NCI-H2227 (cell line): ENCODE measurements around the gene DSG3.
A peak's percentile ranks its signal among the peaks of the same experiment; 100 is the strongest.
"Not testable (repeated sequence)": the region's sequence is repeated elsewhere in the genome, so short reads cannot be mapped to it uniquely, and the experiment has no call there.

ENCODE experiments used
- DNase-seq: peaks from one replicate; lab custom pipeline; 2025; ENCODE audit not compliant: unreplicated experiment; lab: John Stamatoyannopoulos, UW

DSG3 gene

GRCh38 chr18:31491586-31491985, 44.0 kb downstream of the DSG3 start:
- DNase-seq: no peak

- DNase-seq: no peak
Observed at GRCh38 chr18:31492671-31493070, 45.1 kb downstream of the DSG3 start.

GRCh38 chr18:31493171-31493570, 45.6 kb downstream of the DSG3 start:
- DNase-seq: no peak

- no peak for DNase-seq
Observed at GRCh38 chr18:31493941-31494340, 46.4 kb downstream of the DSG3 start.

- DNase-seq: not testable (repeated sequence)
Observed at GRCh38 chr18:31494705-31495244, 47.2 kb downstream of the DSG3 start.

GRCh38 chr18:31497404-31497835, 49.9 kb downstream of the DSG3 start:
- DNase-seq: no peak

GRCh38 chr18:31497836-31498573, 50.5 kb downstream of the DSG3 start, which contains the start of gene DSG2:
TSS of gene DSG2 (plus strand) at chr18:31498177. CDS start at chr18:31498252, 75 bp downstream.
- peak; percentile 47 for DNase-seq

GRCh38 chr18:31498574-31499524, 51.3 kb downstream of the DSG3 start:
- DNase-seq: peak; percentile 37

- DNase-seq: no peak
Observed at GRCh38 chr18:31500051-31500688, 52.6 kb downstream of the DSG3 start.

- DNase-seq: no peak
Observed at GRCh38 chr18:31503011-31503410, 55.5 kb downstream of the DSG3 start.

- no peak for DNase-seq
Observed at GRCh38 chr18:31504455-31505147, 57.1 kb downstream of the DSG3 start.

GRCh38 chr18:31505156-31505555, 57.6 kb downstream of the DSG3 start:
- no peak for DNase-seq

- DNase-seq: no peak
Observed at GRCh38 chr18:31506024-31506742, 58.6 kb downstream of the DSG3 start.

GRCh38 chr18:31507124-31507523, 59.6 kb downstream of the DSG3 start:
- DNase-seq: not testable (repeated sequence)

- DNase-seq: no peak
Observed at GRCh38 chr18:31508781-31509180, 61.2 kb downstream of the DSG3 start.

GRCh38 chr18:31509571-31509970, 62.0 kb downstream of the DSG3 start:
- DNase-seq: no peak

GRCh38 chr18:31510319-31510718, 62.8 kb downstream of the DSG3 start:
- DNase-seq: no peak

- DNase-seq: no peak
Observed at GRCh38 chr18:31511098-31511497, 63.6 kb downstream of the DSG3 start.

GRCh38 chr18:31512203-31512764, 64.7 kb downstream of the DSG3 start:
- no peak for DNase-seq
